OCI-LY7 (cell line): ENCODE results near the gene ADSS2. TPM values are rescaled to one million over a fixed set of nuclear protein-coding genes. Genes with fewer than 3 reads are reported as not detected.

ENCODE experiments used
- BruUV-seq: library from RNA; stranded (reverse); fragments of 400-500 nt; replicated peaks from 2 replicates; lab custom pipeline; 2021; lab: Mats Ljungman, UMichigan
- CTCF ChIA-PET: fragments of 300-600 bp; sonication (Branson Sonifier 250); formaldehyde crosslinking; loops from one replicate; lab custom pipeline; 2022; ENCODE audit warnings: antibody characterized with exemption; ENCODE audit not compliant: unreplicated experiment; lab: Charles Lee
- POLR2A ChIA-PET: fragments of 300-600 bp; sonication (Branson Sonifier 250); formaldehyde crosslinking; loops from one replicate; lab custom pipeline; 2022; ENCODE audit warnings: antibody characterized with exemption; lab: Charles Lee
- DNase-seq: peaks from one replicate; pipeline ENCODE4 v3.0.0-alpha.2; 2015; ENCODE audit warnings: low spot score
- H2AFZ ChIP-seq: fragments of 200-600 bp; sonication (generic), shearing (Covaris generic); 2 replicates; pipeline ENCODE4 v1.6.1; 2014; ENCODE audit warnings: mild to moderate bottlenecking, antibody characterized with exemption, low read length, moderate library complexity
- H3K27ac ChIP-seq: fragments of 200-600 bp; sonication (generic); 2 replicates; pipeline ENCODE4 v1.5.1; 2014; ENCODE audit warnings: mixed run types, low read depth, mild to moderate bottlenecking, moderate library complexity, low read length, inconsistent platforms; ENCODE audit not compliant: poor library complexity, severe bottlenecking
- H3K36me3 ChIP-seq: fragments of 200-600 bp; sonication (generic); 2 replicates; pipeline ENCODE4 v1.6.1; 2014; ENCODE audit warnings: mild to moderate bottlenecking, antibody characterized with exemption, low read length, moderate library complexity, mixed read lengths; ENCODE audit not compliant: insufficient read depth
- H3K4me1 ChIP-seq: fragments of 200-600 bp; sonication (generic); 2 replicates; pipeline ENCODE4 v1.5.1; 2014; ENCODE audit warnings: mild to moderate bottlenecking, low read length; ENCODE audit not compliant: insufficient read depth, poor library complexity, severe bottlenecking
- H3K4me2 ChIP-seq: fragments of 200-600 bp; sonication (generic); 2 replicates; pipeline ENCODE4 v1.6.1; 2014; ENCODE audit warnings: mild to moderate bottlenecking, low read length
- H3K4me3 ChIP-seq: fragments of 200-600 bp; sonication (generic); 2 replicates; pipeline ENCODE4 v1.5.1; 2014; ENCODE audit warnings: mild to moderate bottlenecking, low read depth, low read length; ENCODE audit not compliant: poor library complexity, severe bottlenecking
- H3K79me2 ChIP-seq: fragments of 200-600 bp; sonication (generic); 2 replicates; pipeline ENCODE4 v1.6.1; 2016; ENCODE audit warnings: low read depth, mild to moderate bottlenecking, low read length, moderate library complexity, mixed read lengths; ENCODE audit not compliant: insufficient read depth
- H3K9me2 ChIP-seq: fragments of 200-600 bp; sonication (generic); 2 replicates; pipeline ENCODE4 v1.6.1; 2016; ENCODE audit warnings: mild to moderate bottlenecking, low read length, mixed read lengths; ENCODE audit not compliant: insufficient read depth
- H3K9me3 ChIP-seq: fragments of 200-600 bp; sonication (generic); 2 replicates; pipeline ENCODE4 v1.6.1; 2014; ENCODE audit warnings: mild to moderate bottlenecking, mixed run types, low read length, mixed read lengths
- H4K20me1 ChIP-seq: fragments of 200-600 bp; sonication (generic); 2 replicates; pipeline ENCODE4 v1.6.1; 2014; ENCODE audit warnings: mild to moderate bottlenecking, antibody characterized with exemption, low read length, moderate library complexity, mixed read lengths; ENCODE audit not compliant: insufficient read depth
- CTCF ChIP-seq: fragments of 200-600 bp; sonication (generic); conservative IDR thresholded peaks from 2 replicates; pipeline ENCODE4 v1.5.1; 2014; ENCODE audit warnings: mild to moderate bottlenecking, antibody characterized with exemption, low read length, moderate library complexity, mixed read lengths
- EZH2phosphoT487 ChIP-seq: fragments of 200-600 bp; sonication (generic); IDR thresholded peaks from 2 replicates; pipeline ENCODE4 v1.6.1; 2018; ENCODE audit warnings: low read depth, borderline replicate concordance, mild to moderate bottlenecking, mixed run types, antibody characterized with exemption, low read length, moderate library complexity, mixed read lengths
- intact Hi-C: fragments of 100-400 bp; cut with micrococcal nuclease; formaldehyde crosslinking; loops from one replicate; pipeline ENCODE4 v1.10.0; 2022; ENCODE audit not compliant: unreplicated experiment
- total RNA-seq, 2 experiments: library from RNA; depleted of rRNA in 1 of 2; stranded (reverse); fragments of >200 nt in 1 of 2; shearing (Covaris generic) in 1 of 2; gene quantifications; 2 replicates each; pipeline ENCODE4 v1.2.3, GENCODE V29; 2014 to 2022

Gene ADSS2
- total RNA-seq, 2 experiments from 2014 or later: 35.2 to 54.6 TPM

DNA sequence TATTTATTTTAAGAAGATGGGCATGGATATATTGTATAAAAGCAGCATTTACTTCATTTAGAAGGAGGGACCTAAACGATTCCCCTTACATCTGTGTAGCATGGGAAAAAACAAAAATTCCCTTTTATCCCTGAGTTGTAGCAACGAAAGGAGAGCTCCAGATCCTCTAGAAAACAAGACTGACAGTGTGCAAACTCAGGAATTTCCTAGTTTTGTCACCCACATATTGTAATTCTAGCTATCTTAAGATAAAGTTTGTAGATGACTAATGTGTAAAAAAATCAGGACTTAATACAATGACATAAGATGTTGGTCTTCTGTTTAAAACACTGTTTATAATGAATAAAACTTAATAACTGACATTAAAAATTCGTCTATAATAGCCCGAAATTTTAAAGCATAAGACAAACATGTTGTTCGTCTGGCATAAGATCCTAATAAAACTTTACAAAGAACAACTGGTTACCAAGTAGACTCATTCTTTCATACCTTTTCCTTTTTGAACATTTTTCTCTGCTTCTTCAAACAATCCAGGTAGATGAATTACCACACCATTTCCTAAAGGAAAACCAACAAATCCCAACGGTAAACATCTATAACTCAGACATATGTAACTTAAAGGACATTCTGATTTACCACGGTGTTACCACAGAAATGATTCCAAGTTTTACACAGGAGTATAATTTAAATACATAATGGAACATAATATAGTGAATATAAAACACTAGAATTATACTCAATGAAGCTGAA lies 15.2 kb downstream of the ADSS2 start:
- Histone ChIP-seq H3K9me3 (no peaks in the 10 kb centered on the region), H3K4me3 (no peak overlapping the region), H3K27ac (no peak overlapping the region), H4K20me1 (no peaks in the 10 kb centered on the region; the same call in 1 of the 2 replicates), H3K36me3 (peaks cover 60% of the 10 kb centered on the region), H3K4me2 (no peak overlapping the region), H2AFZ (no peak overlapping the region), H3K4me1 (no peaks in the 10 kb centered on the region), H3K9me2 (no peaks in the 10 kb centered on the region), H3K79me2 (peaks cover 44% of the 10 kb centered on the region; the same call in 1 of the 2 replicates)
- CTCF ChIA-PET: no interaction called here
- POLR2A ChIA-PET: interaction anchor here (0.8 to 1.0 kb wide), 2 partner anchors 8 to 17 kb away, joined by 3 read pairs; no protein-coding TSS in a partner anchor
- intact Hi-C loops: loop anchor here (5.0 kb wide), 1 partner anchor 1174 kb away; no protein-coding TSS in a partner anchor
- DNase-seq: no peak
- no TSS peak for BruUV-seq
- TF ChIP-seq EZH2phosphoT487 (no peak), CTCF (no peak)

DNA sequence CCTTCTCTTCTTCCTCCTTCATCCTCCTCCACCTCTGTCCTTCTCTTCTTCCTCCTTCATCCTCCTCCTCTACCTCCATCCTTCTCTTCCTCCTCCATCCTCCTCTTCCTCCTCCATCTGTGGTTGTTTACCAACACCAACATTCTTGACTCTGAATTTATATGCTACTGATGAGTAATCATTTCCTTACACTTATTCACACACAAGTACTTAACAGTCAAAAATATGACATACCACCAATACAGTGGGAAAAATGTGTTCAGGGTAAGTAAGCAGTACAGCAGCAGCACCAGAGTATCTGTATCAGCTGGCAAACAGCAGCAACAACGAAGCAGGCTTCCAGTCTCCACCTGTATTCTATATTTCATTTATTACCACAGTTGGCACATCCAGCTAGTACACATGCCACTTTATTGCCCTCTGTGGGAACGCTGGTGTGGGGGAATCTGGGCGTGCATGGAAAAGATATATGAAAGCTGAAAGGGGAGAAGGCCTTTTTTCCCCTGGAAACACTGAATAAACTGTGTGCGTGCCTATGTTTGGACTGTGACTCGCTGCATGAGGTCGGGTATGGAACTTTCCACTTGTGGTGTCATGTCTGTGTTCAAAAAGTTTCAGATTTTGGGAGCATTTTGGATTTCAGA lies 16.0 kb downstream of the ADSS2 start:
- H3K4me2 ChIP-seq: no peak overlapping the region
- no peak overlapping the region for H2AFZ ChIP-seq
- no peak for DNase-seq
- no peaks in the 10 kb centered on the region for H3K4me1 ChIP-seq
- TF ChIP-seq CTCF: no peak
- no peak for TF ChIP-seq EZH2phosphoT487
- peaks cover 40% of the 10 kb centered on the region; the same call in 1 of the 2 replicates for H3K79me2 ChIP-seq
- ChIA-PET CTCF (no interaction called here), POLR2A (interaction anchor here (0.5 to 1.0 kb wide), 3 partner anchors 9 to 13 kb away, joined by 3 read pairs; no protein-coding TSS in a partner anchor)
- no peak overlapping the region for H3K27ac ChIP-seq
- BruUV-seq: no TSS peak
- no peaks in the 10 kb centered on the region; the same call in 1 of the 2 replicates for H4K20me1 ChIP-seq
- no peaks in the 10 kb centered on the region for H3K9me3 ChIP-seq
- intact Hi-C loops: loop anchor here (5.0 kb wide), 1 partner anchor 1173 kb away; no protein-coding TSS in a partner anchor
- no peaks in the 10 kb centered on the region for H3K9me2 ChIP-seq
- H3K4me3 ChIP-seq: no peak overlapping the region
- peaks cover 68% of the 10 kb centered on the region for H3K36me3 ChIP-seq
